Adrenal gland (tissue), 5 donors: ENCODE data around the gene ATOSA.

Experiments used
- POLR2A ChIP-seq, 2 donors: fragments of 450-650 bp; IDR thresholded peaks; one replicate each; pipeline ENCODE4 v1.6.1; 2017; ENCODE audit warnings: antibody characterized with exemption in 2 of 2, mild to moderate bottlenecking in 2 of 2, moderate library complexity in 1 of 2
- TF ChIP-seq, protein P1 (sequence below), 6 experiments: fragments of 450-650 bp in 4 of 6; fragments of 200-600 bp in 2 of 6; sonication (generic) in 1 of 6; IDR thresholded peaks; 1 replicate in 5 of 6; 2 replicates in 1 of 6; pipeline versions ENCODE4 v1.5.1 to v1.8.0; 2016 to 2021; ENCODE audit warnings: antibody characterized with exemption in 6 of 6, mild to moderate bottlenecking in 2 of 6, moderate library complexity in 1 of 6
- donor health status: DM: no; HTN: no; CAD: no.

DNA sequence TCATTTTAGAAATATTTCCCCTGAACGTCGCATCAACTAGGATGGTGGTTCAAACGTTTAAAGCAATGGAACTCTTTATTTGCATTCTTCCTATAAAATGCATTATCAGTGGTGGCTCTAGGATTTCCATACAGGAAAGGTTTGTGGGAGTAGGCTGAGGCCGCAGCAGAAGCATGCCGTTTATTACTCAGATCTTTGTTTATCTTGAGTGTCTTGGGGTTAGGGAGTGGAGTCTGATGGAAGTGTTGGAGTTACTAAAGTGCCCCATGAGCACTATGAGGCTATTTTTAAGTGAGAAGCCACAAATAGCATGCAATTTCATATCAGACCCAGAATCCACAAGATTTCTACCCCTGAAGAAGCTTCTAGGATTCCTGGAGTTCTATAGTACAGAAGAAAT lies 26.2 kb downstream of the ATOSA start:
- TF ChIP-seq, protein P1, sequence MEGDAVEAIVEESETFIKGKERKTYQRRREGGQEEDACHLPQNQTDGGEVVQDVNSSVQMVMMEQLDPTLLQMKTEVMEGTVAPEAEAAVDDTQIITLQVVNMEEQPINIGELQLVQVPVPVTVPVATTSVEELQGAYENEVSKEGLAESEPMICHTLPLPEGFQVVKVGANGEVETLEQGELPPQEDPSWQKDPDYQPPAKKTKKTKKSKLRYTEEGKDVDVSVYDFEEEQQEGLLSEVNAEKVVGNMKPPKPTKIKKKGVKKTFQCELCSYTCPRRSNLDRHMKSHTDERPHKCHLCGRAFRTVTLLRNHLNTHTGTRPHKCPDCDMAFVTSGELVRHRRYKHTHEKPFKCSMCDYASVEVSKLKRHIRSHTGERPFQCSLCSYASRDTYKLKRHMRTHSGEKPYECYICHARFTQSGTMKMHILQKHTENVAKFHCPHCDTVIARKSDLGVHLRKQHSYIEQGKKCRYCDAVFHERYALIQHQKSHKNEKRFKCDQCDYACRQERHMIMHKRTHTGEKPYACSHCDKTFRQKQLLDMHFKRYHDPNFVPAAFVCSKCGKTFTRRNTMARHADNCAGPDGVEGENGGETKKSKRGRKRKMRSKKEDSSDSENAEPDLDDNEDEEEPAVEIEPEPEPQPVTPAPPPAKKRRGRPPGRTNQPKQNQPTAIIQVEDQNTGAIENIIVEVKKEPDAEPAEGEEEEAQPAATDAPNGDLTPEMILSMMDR (IDR thresholded peaks at IDR 0.05): no peak
- no peak for TF ChIP-seq POLR2A (IDR thresholded peaks at IDR 0.05)
